B cell (primary cell): ENCODE measurements around the gene SOX6. TPM values are rescaled to one million over a fixed set of nuclear protein-coding genes. Genes with fewer than 3 reads are reported as not detected.

Source experiments
- ATAC-seq: fragments of 200-7000 bp; cut with Tn5 transposase; one replicate; pipeline ENCODE4 v1.10.0; 2021; ENCODE audit warnings: low read depth, mild to moderate bottlenecking, moderate number of reproducible peaks, moderate library complexity
- CTCF ChIA-PET: fragments of 350-600 bp; sonication (Branson Sonifier 250); formaldehyde crosslinking; loops from one replicate; lab custom pipeline; 2021; ENCODE audit warnings: antibody characterized with exemption, inconsistent platforms; lab: Charles Lee
- POLR2A ChIA-PET: fragments of 350-600 bp; sonication (Branson Sonifier 250); formaldehyde crosslinking; loops from one replicate; lab custom pipeline; 2021; ENCODE audit warnings: antibody characterized with exemption; lab: Charles Lee
- DNase-seq: peaks from one replicate; pipeline ENCODE4 v3.0.0; 2013
- H2AFZ ChIP-seq: 2 replicates; pipeline ENCODE4 v1.6.1; 2012; ENCODE audit warnings: mild to moderate bottlenecking, low read depth, low read length; ENCODE audit not compliant: insufficient read depth, poor library complexity, severe bottlenecking
- H3K27ac ChIP-seq, 2 donors: 1 replicate in 1 of 2; 2 replicates in 1 of 2; pipeline ENCODE4 v1.5.1; 2012 to 2013; ENCODE audit warnings: low read length in 2 of 2, mild to moderate bottlenecking in 2 of 2, moderate library complexity in 1 of 2
- H3K27me3 ChIP-seq, 4 experiments: fragments of 200-600 bp in 1 of 4; sonication (generic) in 1 of 4; replicated peaks in 1 of 4; 1 replicate in 2 of 4; 2 replicates in 2 of 4; pipeline versions ENCODE4 v1.6.1 to v1.7.0; 2013 to 2016; ENCODE audit warnings: low read length in 3 of 4, mild to moderate bottlenecking in 2 of 4, mixed read lengths in 1 of 4, moderate library complexity in 1 of 4; ENCODE audit not compliant: insufficient read depth in 4 of 4, control insufficient read depth in 3 of 4; ENCODE audit errors: control extremely low read depth in 1 of 4
- H3K36me3 ChIP-seq, 2 experiments: replicated peaks in 1 of 2; 1 replicate in 1 of 2; 2 replicates in 1 of 2; pipeline versions ENCODE4 v1.6.1 to v1.7.1; 2013; ENCODE audit warnings: low read length in 1 of 2; ENCODE audit not compliant: insufficient read depth in 2 of 2, control insufficient read depth in 1 of 2; ENCODE audit errors: control extremely low read depth in 1 of 2, extremely low read depth in 1 of 2
- H3K4me1 ChIP-seq, 2 donors: fragments of 200-600 bp in 1 of 2; sonication (generic) in 1 of 2; 1 replicate in 1 of 2; 2 replicates in 1 of 2; pipeline versions ENCODE4 v1.5.1 to v1.6.1; 2013 to 2017; ENCODE audit warnings: low read length in 2 of 2; ENCODE audit not compliant: control insufficient read depth in 2 of 2, insufficient read depth in 2 of 2
- H3K4me2 ChIP-seq: replicated peaks from 2 replicates; pipeline ENCODE3; 2012; ENCODE audit warnings: mild to moderate bottlenecking, low read depth, low read length; ENCODE audit not compliant: poor library complexity, severe bottlenecking
- H3K4me3 ChIP-seq, 5 experiments: fragments of 200-600 bp in 1 of 5; sonication (generic) in 1 of 5; 1 replicate in 3 of 5; 2 replicates in 2 of 5; pipeline versions ENCODE4 v1.5.1 to v1.7.0; 2011 to 2016; ENCODE audit warnings: low read length in 4 of 5, mild to moderate bottlenecking in 4 of 5, low read depth in 2 of 5, control low read depth in 1 of 5, moderate library complexity in 1 of 5; ENCODE audit not compliant: insufficient read depth in 1 of 5; ENCODE audit errors: control extremely low read depth in 1 of 5, extremely low read depth in 1 of 5
- H3K79me2 ChIP-seq: fragments of 200-600 bp; sonication (generic); one replicate; pipeline ENCODE4 v1.6.0; 2016; ENCODE audit warnings: low read length; ENCODE audit not compliant: control insufficient read depth, insufficient read depth
- H3K9ac ChIP-seq: fragments of 200-600 bp; sonication (generic); 2 replicates; pipeline ENCODE4 v1.6.1; 2017; ENCODE audit warnings: mild to moderate bottlenecking, low read length, moderate library complexity
- H3K9me3 ChIP-seq, 3 donors: one replicate each; pipeline versions ENCODE4 v1.6.1 to v1.7.1; 2013; ENCODE audit warnings: low read length in 2 of 3; ENCODE audit not compliant: control insufficient read depth in 2 of 3, insufficient read depth in 1 of 3; ENCODE audit errors: control extremely low read depth in 1 of 3
- H4K20me1 ChIP-seq: 2 replicates; pipeline ENCODE4 v1.6.0; 2012; ENCODE audit warnings: mild to moderate bottlenecking, low read length; ENCODE audit not compliant: insufficient read depth, control insufficient read depth, poor library complexity, severe bottlenecking
- H3K27ac Mint-ChIP-seq: one replicate; pipeline ENCODE4 v1.8.0; 2021; ENCODE audit warnings: mixed read lengths
- H3K27me3 Mint-ChIP-seq: one replicate; pipeline ENCODE4 v1.8.0; 2021; ENCODE audit warnings: mixed read lengths
- H3K4me1 Mint-ChIP-seq: one replicate; pipeline ENCODE4 v1.8.0; 2021; ENCODE audit warnings: mixed read lengths
- H3K4me3 Mint-ChIP-seq: one replicate; pipeline ENCODE4 v1.8.0; 2021; ENCODE audit warnings: mixed read lengths
- H3K9me3 Mint-ChIP-seq: one replicate; pipeline ENCODE4 v1.8.0; 2022; ENCODE audit warnings: mixed read lengths; ENCODE audit not compliant: insufficient read depth
- EZH2 ChIP-seq: IDR thresholded peaks from 2 replicates; pipeline ENCODE4 v1.6.1; 2012; ENCODE audit warnings: borderline replicate concordance, low read depth, mild to moderate bottlenecking, moderate library complexity, low read length; ENCODE audit not compliant: insufficient read depth, poor library complexity, severe bottlenecking
- WGBS: methylation state at CpG from one replicate; pipeline ENCODE4 v1.1.5; 2013; ENCODE audit warnings: missing lambda C conversion rate; ENCODE audit not compliant: insufficient coverage; 5-methylcytosine and 5-hydroxymethylcytosine counted together
- intact Hi-C: fragments of 100-400 bp; cut with micrococcal nuclease; formaldehyde crosslinking; loops from one replicate; pipeline ENCODE4 v1.10.0; 2022
- polyA plus RNA-seq: library from polyadenylated mRNA; depleted of rRNA; stranded (reverse); fragments of >200 nt; gene quantifications from 2 replicates; pipeline ENCODE4 v1.2.3, GENCODE V29; 2012
- total RNA-seq, 2 donors: library from RNA; stranded (reverse); fragments of 120-200 nt in 1 of 2; gene quantifications; 1 replicate in 1 of 2; 2 replicates in 1 of 2; pipeline versions ENCODE4 v1.2.3 to v1.2.4, GENCODE V29; 2013 to 2022
- TF ChIP-seq, protein P1 (sequence below): fragments of 200-600 bp; IDR thresholded peaks from one replicate; pipeline ENCODE4 v1.8.0; 2022; ENCODE audit warnings: antibody characterized with exemption, mild to moderate bottlenecking

The SOX6 gene
- total and polyA plus RNA-seq, 2 donors (not counting 1 experiment from before 2014, with no cell fraction given) = not detected

DNA sequence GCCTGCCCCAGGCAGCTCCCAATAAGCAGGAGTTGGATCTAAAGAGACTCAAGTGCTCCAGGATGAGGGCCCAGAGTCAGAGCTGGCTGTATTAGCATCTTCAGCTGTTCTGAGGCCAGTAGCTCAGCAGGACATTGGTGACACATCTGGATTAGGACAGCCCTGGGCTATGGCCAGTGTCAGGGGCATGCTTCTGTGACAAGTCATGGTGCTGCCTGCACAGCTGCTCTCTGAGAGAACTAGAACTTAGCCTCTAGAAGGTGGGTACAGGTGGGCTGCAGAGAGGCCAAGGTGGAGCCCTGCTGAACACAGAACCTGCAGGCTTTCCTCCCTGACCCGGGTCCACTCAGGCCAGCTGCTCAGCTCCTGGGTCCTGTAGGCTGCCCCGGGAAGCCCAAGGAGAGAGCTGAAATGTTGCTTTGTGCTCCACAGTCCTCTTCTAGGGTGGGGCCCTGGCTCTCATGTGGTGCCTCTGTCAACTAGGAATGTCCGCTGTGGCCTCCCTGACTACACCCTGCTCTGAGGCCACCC lies 426.9 kb downstream of the SOX6 start:
- TF ChIP-seq, protein P1, sequence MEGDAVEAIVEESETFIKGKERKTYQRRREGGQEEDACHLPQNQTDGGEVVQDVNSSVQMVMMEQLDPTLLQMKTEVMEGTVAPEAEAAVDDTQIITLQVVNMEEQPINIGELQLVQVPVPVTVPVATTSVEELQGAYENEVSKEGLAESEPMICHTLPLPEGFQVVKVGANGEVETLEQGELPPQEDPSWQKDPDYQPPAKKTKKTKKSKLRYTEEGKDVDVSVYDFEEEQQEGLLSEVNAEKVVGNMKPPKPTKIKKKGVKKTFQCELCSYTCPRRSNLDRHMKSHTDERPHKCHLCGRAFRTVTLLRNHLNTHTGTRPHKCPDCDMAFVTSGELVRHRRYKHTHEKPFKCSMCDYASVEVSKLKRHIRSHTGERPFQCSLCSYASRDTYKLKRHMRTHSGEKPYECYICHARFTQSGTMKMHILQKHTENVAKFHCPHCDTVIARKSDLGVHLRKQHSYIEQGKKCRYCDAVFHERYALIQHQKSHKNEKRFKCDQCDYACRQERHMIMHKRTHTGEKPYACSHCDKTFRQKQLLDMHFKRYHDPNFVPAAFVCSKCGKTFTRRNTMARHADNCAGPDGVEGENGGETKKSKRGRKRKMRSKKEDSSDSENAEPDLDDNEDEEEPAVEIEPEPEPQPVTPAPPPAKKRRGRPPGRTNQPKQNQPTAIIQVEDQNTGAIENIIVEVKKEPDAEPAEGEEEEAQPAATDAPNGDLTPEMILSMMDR = no peak
- no peak for TF ChIP-seq EZH2
- intact Hi-C loops = no loop called here
- no peak overlapping the region for H3K4me2 ChIP-seq
- POLR2A ChIA-PET = no interaction called here
- Mint-ChIP-seq H3K4me1 (no peaks in the 10 kb centered on the region), H3K27ac (no peak overlapping the region), H3K27me3 (no peaks in the 10 kb centered on the region), H3K4me3 (no peak overlapping the region), H3K9me3 (peaks cover 3% of the 10 kb centered on the region)
- no peak overlapping the region for H2AFZ ChIP-seq
- H3K4me1 ChIP-seq = no peaks in the 10 kb centered on the region
- CTCF ChIA-PET = no interaction called here
- no peak overlapping the region for H3K9ac ChIP-seq
- H4K20me1 ChIP-seq = no peaks in the 10 kb centered on the region
- no peaks in the 10 kb centered on the region for H3K36me3 ChIP-seq
- WGBS = 98% methylated on average over 3 of the region's 3 CpGs
- ATAC-seq (no peak), DNase-seq (no peak)
- H3K4me3 ChIP-seq = no peak overlapping the region
- H3K79me2 ChIP-seq = no peaks in the 10 kb centered on the region
- peaks cover 0 to 13% (median 0%) of the 10 kb centered on the region in 3 donors for H3K9me3 ChIP-seq
- H3K27ac ChIP-seq = no peak overlapping the region
- no peaks in the 10 kb centered on the region for H3K27me3 ChIP-seq

DNA sequence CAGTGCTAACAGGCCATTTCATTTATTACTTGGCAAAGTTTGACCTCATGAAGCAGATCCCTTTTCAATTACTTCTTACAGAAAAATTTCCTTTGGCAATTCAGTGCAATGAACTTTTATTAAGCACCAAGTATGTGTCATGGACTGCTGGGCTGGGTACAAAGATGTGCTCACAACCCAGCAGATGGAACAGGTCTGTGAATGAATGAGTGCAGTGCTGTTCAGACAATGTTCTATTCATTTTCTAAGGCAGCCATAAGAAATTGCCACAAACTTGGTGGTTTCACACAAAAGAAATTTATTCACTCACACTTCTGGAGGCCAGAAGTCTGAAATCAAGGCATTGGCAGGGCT lies 428.5 kb downstream of the SOX6 start:
- H3K4me3 Mint-ChIP-seq = no peak overlapping the region

More for the DNA sequence above, 428.5 kb downstream of the SOX6 start:
- no peak overlapping the region for H2AFZ ChIP-seq
- CTCF ChIA-PET = no interaction called here
- no peak for TF ChIP-seq EZH2
- TF ChIP-seq, protein P1 = no peak
- ATAC-seq (no peak), DNase-seq (no peak)
- Mint-ChIP-seq H3K27me3 (no peaks in the 10 kb centered on the region), H3K27ac (no peak overlapping the region), H3K4me1 (no peaks in the 10 kb centered on the region), H3K9me3 (peaks cover 3% of the 10 kb centered on the region)
- no peaks in the 10 kb centered on the region for H4K20me1 ChIP-seq
- intact Hi-C loops = no loop called here
- POLR2A ChIA-PET = no interaction called here
- no peaks in the 10 kb centered on the region for H3K36me3 ChIP-seq
- no peak overlapping the region for H3K27ac ChIP-seq
- H3K27me3 ChIP-seq = no peaks in the 10 kb centered on the region
- no peak overlapping the region for H3K4me3 ChIP-seq
- no peaks in the 10 kb centered on the region for H3K4me1 ChIP-seq
- H3K9me3 ChIP-seq = peaks cover 0 to 11% (median 0%) of the 10 kb centered on the region in 3 donors
- H3K9ac ChIP-seq = no peak overlapping the region
- H3K79me2 ChIP-seq = no peaks in the 10 kb centered on the region
- no peak overlapping the region for H3K4me2 ChIP-seq
